Anterior cingulate cortex (tissue), 58 donors: ENCODE data around the gene KRT72.

Experiments
- DNase-seq, 58 donors: peaks; one replicate each; lab custom pipeline; 2025; lab: John Stamatoyannopoulos, UW

Gene KRT72

GRCh38 chr12:52600941-52601481, at the start of gene KRT72:
TSS of gene KRT72 (minus strand) at chr12:52601463. CDS start at chr12:52601452, 11 bp downstream.
- DNase-seq = no peak

- DNase-seq = no peak
Measured at GRCh38 chr12:52650520-52651081, 49.3 kb upstream of the KRT72 start.

DNA sequence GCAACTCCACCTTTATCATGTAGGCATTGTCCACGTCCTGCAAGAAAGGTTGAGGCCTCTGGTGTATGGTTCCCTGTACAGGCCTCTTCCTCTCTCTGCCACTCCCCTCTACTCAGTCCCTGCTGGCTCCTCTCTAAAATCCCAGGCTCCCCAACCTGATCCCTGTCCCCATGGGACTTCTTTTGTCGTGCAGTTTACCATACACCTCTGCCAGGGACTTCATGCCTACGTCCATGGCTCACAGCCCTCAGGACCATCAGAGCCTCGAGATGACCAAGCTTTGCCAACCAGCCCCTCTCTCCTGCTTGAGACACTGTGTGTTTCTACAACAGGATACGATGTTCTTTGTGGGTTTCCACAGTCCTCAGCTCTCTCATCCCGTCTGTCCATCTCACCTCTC, 47.8 kb upstream of the KRT72 start:
- DNase-seq = no peak

DNA sequence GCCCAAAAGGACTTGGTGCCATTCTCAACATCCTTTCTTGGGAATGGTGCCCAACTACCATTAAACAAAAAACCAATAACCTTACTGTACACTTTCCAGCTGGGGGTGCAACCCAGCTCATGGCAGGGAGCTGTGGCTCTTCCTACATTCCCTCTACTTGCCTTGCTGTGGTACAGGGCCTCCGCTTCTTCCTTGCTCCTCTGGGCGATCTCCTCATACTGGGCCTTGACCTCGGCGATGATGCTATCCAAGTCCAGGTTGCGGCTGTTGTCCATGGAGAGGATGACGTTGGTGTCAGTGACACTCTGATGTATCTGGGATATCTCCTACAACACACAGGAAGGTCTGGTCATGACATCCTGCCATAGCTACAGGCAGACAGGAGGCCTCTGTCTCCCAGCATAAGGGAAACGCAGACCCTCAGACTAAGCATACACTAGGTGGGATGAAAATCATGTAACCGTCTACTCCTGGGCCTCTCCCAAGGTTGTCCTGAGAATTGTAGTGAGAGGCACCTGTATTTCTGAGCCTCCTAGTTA, 46.8 kb upstream of the KRT72 start:
- no peak for DNase-seq

GRCh38 chr12:52647601-52648000, 46.3 kb upstream of the KRT72 start:
- DNase-seq = no peak

- no peak for DNase-seq
Measured at GRCh38 chr12:52646613-52647012, 45.4 kb upstream of the KRT72 start.

GRCh38 chr12:52645982-52646381, 44.7 kb upstream of the KRT72 start:
- DNase-seq = no peak

GRCh38 chr12:52645120-52645761, 44.0 kb upstream of the KRT72 start:
- DNase-seq = no peak

GRCh38 chr12:52644078-52644415, 42.8 kb upstream of the KRT72 start:
- DNase-seq = no peak

GRCh38 chr12:52643233-52644077, 42.2 kb upstream of the KRT72 start:
- DNase-seq = no peak

DNA sequence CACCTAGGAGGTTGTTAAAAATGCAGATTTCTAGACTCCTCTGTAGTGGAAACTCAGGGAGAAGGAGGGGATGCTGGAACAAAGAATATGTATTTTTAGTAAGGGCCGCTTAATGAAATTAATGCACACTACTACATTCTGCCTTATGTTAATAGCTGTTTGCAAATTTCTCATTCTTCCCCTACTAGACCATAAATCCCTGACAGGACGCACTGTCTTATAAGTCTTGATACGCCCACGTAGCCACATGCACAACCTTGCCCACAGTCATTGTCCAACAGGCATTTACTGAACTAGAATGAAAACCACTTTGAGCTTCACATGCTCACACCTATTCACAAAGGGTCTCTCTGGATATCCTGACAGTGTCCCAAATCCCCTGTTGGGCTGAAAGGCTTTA, 40.2 kb upstream of the KRT72 start:
- no peak for DNase-seq

GRCh38 chr12:52637299-52637698, 36.0 kb upstream of the KRT72 start:
- no peak for DNase-seq

GRCh38 chr12:52636592-52637258, 35.5 kb upstream of the KRT72 start:
- DNase-seq = no peak

GRCh38 chr12:52636189-52636588, 34.9 kb upstream of the KRT72 start:
- DNase-seq = no peak

DNA sequence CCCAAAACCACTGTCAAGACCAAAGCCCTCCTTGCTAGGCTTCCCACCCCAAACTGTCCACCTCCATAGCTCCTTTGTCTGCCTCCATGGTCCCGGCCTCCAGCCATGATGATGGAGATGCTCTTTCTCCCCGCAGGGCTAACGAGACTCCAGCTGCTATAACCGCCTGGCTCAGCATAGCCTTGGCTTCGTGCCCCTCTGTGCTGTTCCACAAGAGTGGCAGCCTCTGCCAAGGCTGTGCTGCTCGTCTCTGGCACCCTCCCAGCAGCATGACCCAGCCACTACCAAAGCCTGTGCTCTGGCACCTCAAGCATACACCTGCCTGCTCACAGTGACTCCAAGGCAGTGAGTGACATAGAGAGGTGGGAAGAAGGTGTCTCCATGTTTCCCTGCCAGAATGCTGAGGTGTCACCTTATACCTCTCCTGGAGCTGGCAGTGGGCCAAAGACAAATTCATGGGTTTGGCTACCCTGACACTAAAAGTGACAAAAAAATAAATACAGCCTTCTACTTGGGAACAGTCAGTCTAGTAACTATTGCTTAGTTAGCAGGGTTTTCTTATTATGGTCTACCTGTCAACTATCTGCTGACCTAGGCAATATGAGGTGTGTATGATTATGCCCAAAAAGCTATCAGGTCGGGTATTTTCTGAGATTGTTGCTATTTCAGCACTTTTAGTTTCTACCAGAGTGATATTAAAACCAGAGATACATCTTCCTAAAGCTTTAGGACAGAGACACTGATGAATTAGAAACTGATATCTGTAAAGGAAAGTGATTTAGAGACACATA, 33.2 kb upstream of the KRT72 start:
- DNase-seq = peak in 55 of 58 donors; percentile 11 to 84 (median 61)

DNA sequence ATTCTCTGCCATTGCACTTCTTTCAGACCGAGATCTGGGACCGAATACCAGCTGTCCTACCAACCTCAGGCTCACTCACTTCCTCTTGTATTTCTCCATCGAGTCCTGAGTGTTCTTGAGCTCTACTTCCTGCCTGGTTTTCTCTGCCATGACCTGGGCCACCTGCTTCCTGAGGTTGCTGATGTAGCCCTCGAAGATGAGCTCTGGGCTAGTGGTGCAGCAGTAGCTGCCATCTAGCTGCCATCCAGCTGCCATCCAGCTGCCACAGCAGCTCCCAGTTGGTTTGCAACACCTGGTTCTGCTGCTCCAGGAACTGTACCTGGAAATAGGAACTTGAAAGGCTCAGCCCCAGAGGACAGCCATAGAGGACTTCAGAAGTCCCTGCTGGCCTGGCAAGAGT, 32.1 kb upstream of the KRT72 start:
- DNase-seq = no peak

- no peak for DNase-seq
Measured at GRCh38 chr12:52632656-52633055, 31.4 kb upstream of the KRT72 start.

DNA sequence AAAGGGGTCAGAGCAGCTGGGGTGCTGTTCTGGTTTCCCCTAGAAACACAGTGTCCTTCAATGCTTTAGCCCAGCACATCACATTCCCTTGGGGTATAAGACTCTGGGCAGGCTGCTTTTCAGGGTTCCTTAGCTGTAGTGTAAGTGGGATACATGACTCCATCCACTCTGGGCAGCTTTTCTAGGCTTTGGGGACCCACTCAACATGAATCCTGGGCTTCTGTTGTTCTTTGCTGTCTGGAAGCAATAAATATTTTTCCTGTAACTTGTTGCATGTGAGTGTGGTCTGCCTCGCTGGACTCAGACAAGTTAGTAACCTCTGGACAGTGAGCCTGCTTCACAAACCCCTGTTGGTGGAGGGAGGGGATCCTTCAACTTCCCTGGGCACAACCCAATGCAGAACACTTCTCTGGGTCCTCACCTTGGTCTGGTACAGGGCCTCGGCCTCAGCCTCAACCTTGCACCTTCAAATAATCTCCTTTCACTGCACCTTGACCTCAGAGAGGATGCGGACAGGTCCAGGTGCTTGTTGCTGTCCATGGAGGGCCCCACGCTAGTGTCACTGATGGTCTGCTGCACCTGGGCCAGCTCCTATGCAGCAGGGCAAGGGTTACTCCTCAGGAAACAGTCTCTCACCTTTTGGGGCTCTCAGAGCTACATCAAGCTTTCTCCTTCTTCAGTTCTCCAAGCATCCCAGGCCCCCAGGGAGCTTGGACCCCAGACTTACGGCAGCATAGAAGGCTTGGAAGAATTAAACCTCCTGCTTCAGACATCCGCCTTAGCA, 30.6 kb upstream of the KRT72 start:
- no peak for DNase-seq

GRCh38 chr12:52631264-52631663, 30.0 kb upstream of the KRT72 start:
- no peak for DNase-seq
